ENCODE data around the gene ANKRD9.

DNA sequence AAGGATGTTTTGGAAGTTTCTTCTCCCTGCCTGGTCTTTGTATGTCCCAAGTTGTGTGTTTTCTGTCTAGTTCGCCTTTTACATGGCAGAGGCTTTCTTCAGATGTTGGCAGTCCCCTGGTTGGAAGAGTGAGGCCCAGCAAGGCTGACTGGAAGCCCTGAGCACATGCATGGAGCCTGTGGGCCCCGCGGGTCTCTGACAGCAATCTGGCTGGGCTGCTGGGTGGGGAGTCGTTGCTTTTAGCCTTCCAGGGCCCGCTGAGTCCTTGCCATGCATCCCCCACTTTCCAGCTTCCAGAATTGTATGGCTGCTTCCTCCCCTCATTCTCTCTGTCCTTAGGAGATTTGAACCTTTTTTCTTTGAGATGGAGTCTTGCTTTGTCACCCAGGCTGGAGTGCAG lies 25.3 kb downstream of the ANKRD9 start:
- TF ChIP-seq REST (IDR thresholded peaks at IDR 0.05; ENCODE audit: insufficient read depth in 1 of 2, low read depth in 2 of 2, low read length in 1 of 2) (no peak), TCF7L2 (IDR thresholded peaks at IDR 0.05; ENCODE audit: low read depth, low read length) (no peak), POLR2AphosphoS5 (IDR thresholded peaks at IDR 0.05; ENCODE audit: low read depth, low read length) (no peak), SIN3A (IDR thresholded peaks at IDR 0.05; ENCODE audit: borderline replicate concordance, insufficient read depth, low read depth, low read length) (no peak)
- TF ChIP-seq, protein P1, sequence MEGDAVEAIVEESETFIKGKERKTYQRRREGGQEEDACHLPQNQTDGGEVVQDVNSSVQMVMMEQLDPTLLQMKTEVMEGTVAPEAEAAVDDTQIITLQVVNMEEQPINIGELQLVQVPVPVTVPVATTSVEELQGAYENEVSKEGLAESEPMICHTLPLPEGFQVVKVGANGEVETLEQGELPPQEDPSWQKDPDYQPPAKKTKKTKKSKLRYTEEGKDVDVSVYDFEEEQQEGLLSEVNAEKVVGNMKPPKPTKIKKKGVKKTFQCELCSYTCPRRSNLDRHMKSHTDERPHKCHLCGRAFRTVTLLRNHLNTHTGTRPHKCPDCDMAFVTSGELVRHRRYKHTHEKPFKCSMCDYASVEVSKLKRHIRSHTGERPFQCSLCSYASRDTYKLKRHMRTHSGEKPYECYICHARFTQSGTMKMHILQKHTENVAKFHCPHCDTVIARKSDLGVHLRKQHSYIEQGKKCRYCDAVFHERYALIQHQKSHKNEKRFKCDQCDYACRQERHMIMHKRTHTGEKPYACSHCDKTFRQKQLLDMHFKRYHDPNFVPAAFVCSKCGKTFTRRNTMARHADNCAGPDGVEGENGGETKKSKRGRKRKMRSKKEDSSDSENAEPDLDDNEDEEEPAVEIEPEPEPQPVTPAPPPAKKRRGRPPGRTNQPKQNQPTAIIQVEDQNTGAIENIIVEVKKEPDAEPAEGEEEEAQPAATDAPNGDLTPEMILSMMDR (IDR thresholded peaks at IDR 0.05): no peak
